GM19397 (cell line): ENCODE results near the gene MSH3.
"Not testable (repeated sequence)": the region's sequence is repeated elsewhere in the genome, so short reads cannot be mapped to it uniquely, and the experiment has no call there.

Experiments
- ATAC-seq: cut with Tn5 transposase; IDR thresholded peaks from one replicate; pipeline ENCODE4 v1.9.1; 2021; ENCODE audit warnings: mild to moderate bottlenecking, moderate library complexity; ENCODE audit not compliant: unreplicated experiment

MSH3 gene

DNA sequence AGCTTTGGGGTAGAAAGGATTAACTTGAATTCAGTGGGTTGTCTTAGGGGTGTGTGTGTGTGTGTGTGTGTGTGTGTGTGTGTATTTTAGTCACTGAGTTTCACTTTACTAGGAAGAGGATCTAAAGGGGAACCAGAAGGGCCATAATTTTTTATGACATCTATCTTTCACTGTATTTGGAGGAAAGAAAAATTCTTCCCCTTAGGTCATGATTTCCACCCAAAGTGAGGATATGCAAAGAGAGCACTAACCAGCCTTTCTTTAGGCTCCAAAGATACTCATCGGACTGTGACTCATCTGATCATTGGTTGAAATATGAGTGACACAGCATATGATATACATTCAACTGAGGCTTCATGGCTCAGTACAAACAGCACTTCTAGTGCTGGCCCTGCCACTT, 230.5 kb downstream of the MSH3 start:
- ATAC-seq, result no peak

DNA sequence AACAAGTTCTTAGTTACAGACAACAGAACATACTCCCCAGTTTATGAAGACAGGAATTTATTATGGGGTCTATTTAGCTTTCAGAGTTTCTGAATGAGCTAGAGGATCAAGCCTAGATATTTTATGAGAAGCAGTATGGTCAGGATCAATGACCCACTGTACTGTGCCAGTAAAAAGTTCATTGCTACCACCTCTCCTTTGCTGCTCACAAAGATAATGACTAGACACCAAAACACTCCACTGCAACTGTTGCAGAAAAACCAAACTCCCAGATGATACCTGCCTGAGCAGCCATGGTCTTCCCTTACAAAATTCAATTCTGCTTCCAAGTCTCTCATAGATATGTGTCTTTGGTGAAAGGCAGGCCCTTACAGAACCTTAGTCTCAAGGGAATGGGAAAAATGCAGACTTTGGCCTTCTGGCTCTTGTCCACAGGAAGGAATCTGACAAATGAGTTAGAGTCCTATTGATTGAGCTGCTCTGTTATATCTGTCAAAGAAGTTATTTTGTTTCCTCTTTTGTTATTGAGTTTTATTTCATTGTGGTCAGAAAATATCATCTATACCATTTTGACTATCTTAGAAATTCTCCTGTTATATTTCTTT, 231.0 kb downstream of the MSH3 start:
- ATAC-seq, result no peak

DNA sequence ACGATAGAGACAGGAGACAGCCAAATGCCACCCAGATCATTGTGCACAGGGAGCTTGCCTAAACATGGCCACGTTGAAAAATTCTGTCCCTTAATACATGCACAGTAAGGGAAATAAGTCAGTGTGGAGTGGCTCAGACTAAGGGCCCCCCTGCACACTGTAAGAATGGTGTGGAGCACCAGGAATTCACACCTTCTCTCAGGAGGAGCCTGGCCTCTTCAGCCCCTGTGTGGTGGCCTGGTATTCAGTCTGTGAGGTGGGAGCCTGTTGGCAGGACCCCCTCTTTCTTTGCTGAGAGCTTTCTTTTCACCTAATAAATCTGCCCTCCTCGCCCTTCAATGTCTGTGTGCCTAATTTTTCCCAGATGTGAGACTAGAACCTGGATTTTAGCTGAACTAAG, 239.6 kb downstream of the MSH3 start:
- ATAC-seq, result no peak

DNA sequence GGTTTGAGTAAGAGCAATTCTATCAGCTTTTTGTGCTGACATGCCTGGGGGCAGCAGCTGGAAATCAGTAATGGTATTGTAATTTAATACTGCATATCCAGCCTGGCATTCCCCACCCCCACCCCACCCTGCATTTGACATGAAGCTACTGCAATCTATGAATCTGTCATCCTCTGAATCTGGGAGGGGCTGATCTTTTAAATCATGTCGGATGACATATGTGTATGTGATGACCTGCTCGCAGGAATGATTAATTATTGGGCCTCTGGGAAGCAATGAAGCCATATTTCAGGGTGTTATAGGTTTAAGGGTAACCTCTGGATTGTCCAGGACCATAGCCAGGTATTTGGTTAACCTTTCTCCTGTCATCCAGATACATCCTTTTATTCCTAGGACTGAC, 241.1 kb downstream of the MSH3 start:
- no peak for ATAC-seq

DNA sequence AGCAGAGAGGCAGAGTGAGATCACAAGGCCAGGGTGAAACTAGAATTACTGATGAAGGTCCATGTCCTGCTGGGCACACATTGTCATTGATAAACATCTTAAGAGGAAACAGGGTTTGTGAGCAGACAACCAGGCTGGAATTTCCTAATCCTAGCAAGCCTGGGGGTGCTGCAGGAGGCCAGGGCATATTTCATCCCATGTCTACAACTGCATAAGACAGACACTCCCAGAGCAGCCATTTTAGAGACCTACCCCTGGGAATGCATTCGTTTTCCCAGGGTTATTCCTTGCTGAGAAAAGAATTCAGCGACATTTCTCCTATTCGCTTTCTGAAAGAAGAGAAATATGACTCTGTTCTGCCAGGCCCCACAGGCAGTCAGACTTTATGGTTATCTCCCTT, 248.2 kb downstream of the MSH3 start:
- not testable (repeated sequence) for ATAC-seq

DNA sequence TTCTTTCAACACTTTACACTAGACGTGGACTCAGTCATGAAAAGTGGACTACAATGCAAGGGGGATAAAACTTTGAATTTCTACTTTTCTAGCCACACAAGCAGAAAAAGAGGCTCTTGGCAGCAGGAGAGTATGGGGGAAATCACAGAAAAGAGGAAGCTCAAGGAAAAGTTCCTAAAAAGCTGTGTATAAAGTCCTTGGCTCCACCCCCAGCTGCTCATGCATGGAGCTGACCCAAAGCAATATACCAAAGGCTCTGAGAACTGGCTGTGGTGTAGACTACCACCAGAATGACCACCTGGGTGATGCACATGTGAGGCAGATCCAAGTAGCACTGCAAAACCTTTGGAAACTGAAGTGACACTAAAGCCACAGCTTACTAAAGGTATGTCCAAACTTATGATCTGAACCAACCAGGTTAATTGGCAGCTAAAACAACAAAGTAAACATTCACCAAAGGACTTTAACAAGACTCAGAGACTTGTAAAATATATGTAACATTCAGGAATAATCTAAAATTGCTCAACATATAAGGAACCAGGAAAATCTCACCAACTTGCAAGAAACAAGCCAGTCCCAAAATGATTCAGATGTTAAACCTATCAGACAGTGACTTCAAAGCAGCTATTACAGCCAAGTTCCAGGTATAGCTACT, 250.2 kb downstream of the MSH3 start:
- no peak for ATAC-seq

DNA sequence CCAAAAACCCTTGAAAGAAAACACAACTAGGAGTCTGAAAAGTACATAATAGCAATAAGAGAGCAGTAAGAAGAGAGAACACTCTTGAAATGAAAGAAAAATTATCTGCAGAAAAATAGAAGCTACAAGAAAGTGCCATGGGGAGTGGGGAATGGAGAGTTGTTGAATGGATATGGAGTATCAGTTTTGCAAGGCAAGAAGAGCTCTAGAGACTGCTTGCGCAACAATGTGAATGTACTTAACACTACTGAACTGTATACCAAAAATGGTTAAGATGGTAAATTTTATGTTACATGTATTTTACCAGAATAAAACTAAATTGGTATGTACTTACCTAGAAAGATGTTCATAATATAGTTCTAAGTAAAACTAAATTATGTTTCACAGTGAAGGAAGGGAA, 251.0 kb downstream of the MSH3 start:
- no peak for ATAC-seq

DNA sequence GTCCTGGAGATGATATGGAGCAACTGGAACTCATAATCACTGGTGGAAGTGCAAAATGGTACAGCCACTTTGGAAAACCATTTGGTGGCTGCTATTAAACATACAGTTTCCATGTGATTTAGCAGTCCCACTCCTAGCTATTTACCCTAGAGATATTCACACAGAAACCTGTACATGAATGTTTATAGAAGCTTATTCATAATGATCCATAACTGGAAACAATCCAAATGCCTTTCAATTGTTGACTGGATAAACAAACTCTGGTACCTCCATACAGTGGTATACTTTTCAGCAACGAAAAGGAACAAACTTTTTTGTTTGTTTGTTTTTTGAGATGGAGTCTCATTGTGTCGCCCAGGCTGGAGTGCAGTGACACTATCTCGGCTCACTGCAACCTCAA, 258.0 kb downstream of the MSH3 start:
- no peak for ATAC-seq

DNA sequence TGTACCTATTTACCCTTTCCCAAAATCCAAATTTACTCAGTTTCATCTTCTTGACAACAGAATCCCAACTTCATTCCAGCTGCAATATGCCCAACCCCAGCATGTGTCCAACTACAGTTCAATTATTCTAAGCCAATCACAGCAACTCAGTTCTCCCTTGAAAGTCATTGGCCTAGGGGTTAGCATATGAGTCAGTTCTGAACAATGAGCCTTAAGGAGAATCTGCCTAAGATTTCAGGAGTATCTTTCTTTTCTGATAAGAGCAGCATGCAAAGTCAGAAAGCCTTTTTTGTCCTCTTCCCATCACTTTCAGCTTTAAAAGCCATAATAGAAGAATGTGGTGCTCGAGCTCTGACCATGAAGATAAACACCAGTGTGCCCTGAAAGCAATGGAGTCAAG, 261.3 kb downstream of the MSH3 start:
- ATAC-seq, result no peak

DNA sequence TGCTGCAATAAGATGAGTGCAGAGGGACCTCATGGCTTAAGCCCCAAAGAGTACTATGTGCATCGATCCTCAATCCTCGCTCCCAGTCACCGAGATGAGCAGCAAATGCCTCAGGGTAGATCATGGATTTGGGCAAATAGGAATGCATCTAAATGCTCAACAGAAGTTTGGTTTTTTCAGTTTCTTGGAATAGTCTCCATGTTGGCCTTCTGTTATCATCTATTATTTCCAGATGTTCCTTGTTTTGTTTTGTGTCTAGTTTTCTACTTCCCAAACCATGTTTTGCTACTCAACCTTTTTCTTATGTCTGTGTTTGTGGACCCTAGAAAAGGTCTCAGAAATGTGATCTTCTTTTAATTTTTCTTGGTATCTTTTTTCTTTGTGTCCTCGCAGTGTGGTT, 262.2 kb downstream of the MSH3 start:
- ATAC-seq, result no peak

DNA sequence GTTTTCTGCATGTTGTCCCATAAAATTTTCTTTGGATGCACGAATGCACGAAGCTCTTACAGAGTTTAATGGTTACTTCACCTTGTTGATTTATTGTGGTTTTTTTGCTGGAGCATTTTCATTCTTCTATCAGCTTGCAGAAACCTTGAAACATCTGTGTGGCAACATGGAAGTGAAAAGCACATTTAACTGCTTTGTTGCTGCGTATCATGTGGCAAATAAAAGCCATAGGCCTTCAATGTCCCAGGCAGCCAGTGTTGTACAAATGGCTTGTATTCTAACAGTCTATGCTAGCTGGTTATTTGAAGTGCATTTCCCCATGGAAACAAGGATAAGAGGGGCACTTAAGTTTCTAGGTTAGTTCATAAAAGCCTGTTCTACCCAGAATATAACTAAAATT, 263.2 kb downstream of the MSH3 start:
- ATAC-seq, result no peak

DNA sequence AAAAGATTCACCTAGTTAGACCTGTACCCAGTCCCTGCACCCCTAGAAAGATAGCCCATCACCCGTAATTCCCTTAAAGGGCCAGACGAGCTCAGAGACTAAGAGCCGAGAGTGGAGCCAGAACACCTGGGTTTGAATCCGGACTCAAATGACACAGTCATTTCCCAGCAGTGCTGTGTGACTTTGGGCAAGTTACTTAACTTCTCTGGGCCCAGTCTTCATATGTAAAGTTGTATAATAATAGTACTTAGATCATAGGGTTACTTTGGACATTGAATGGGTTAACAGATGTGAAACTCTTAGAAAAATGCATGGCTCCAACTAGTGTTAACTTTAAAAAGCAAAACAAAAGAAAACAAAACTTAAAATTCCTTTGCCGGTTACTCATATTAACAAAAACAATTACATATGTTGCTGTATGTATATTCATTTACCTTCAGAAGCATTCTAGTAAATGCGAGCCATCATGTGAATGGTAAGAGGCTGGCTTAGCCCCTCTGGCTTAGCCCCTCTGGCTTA, 265.3 kb downstream of the MSH3 start:
- no peak for ATAC-seq

DNA sequence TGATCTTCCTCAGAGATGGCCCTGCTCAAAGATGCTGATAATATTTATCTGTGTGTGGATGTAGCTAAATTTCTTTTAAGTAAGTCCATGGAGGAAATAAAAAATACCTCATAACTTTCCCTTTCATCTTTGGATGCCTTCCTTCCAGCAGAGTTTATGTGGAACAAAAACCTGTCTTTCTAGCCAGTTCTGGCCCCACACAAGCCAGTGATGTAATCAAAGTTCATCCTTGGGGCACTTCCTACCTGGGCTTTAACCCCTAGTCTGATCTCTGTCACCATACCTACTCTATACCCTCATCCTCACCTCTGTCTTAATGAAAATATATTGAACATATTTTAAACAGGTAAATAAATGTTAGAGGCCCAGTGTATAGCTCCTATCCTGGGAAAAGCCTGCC, 265.9 kb downstream of the MSH3 start:
- ATAC-seq, result no peak

DNA sequence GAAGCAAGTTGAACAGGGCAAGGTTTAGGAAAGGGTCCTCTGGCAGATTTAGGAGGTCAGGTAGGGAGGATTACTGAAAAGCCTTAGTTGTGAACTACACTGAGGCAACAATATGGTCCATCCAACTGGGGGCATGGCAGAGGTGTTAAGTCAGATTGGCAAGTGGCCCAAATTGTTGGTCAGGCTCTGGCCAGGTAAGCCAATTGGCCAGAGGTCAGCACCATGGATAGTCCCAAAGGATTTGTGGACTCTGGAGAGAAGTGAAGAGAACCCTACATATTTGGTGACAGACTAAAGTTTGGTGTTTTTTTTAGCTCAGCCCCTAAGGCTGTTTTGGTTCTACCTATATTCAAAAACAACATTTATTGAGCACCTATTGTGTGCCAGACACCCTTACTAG, 266.6 kb downstream of the MSH3 start:
- ATAC-seq, result no peak

DNA sequence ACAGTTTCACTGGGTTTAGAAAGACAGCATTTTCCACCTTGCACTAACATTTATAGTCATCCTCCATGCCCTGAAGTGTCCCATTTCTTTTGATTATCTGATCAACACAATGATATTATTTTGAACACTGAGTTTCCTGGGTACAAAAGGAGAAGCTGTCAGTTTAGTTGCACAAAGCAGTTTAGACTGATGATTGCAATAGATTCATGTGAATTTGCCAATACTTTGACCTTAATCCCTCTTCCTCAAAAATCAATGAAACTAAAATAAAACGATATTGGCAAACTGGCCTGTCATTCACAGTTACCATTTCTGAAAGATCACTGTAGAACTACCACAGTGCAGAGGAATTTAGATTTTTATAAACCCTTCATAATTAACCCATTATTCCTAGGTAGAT, 271.5 kb downstream of the MSH3 start:
- no peak for ATAC-seq
